Peyer's patch (tissue), 4 donors: ENCODE data around the gene UBTF. TPM values are rescaled to one million over a fixed set of nuclear protein-coding genes. Genes with fewer than 3 reads are reported as not detected.

Experiments
- DNase-seq, 3 donors: peaks; one replicate each; pipeline ENCODE4 v3.0.0-alpha.2; 2017 to 2019
- H3K27ac ChIP-seq, 4 donors: fragments of 200-600 bp; sonication (generic); one replicate each; pipeline ENCODE4 v1.5.1; 2016 to 2019
- H3K27me3 ChIP-seq, 2 donors: fragments of 200-600 bp; sonication (generic); one replicate each; pipeline ENCODE4 v1.5.1; 2019
- H3K36me3 ChIP-seq, 3 donors: fragments of 200-600 bp; sonication (generic); one replicate each; pipeline ENCODE4 v1.5.1; 2016 to 2019
- H3K4me1 ChIP-seq, 4 donors: fragments of 200-600 bp; sonication (generic); one replicate each; pipeline ENCODE4 v1.5.1; 2016 to 2019
- H3K4me3 ChIP-seq, 4 donors: fragments of 200-600 bp; sonication (generic); 1 replicate in 3 of 4; 2 replicates in 1 of 4; pipeline ENCODE4 v1.5.1; 2016 to 2019; ENCODE audit warnings: mild to moderate bottlenecking in 1 of 4
- H3K9me3 ChIP-seq, 4 donors: fragments of 200-600 bp; sonication (generic); one replicate each; pipeline ENCODE4 v1.5.1; 2016 to 2019; ENCODE audit warnings: mild to moderate bottlenecking in 1 of 4
- POLR2A ChIP-seq, 2 donors: fragments of 450-650 bp; IDR thresholded peaks; one replicate each; pipeline ENCODE4 v1.5.1; 2017; ENCODE audit warnings: antibody characterized with exemption in 2 of 2, mild to moderate bottlenecking in 2 of 2, moderate library complexity in 2 of 2
- total RNA-seq, 4 donors: library from RNA; depleted of rRNA; stranded (reverse); fragments of >200 nt; gene quantifications; one replicate each; pipeline ENCODE4 v1.1.0, GENCODE V29; 2016
- TF ChIP-seq, protein P1 (sequence below), 6 experiments: fragments of 450-650 bp in 4 of 6; fragments of 200-600 bp in 2 of 6; sonication (generic) in 1 of 6; IDR thresholded peaks; one replicate each; pipeline ENCODE4 v1.5.1; 2017 to 2019; ENCODE audit warnings: antibody characterized with exemption in 6 of 6, mild to moderate bottlenecking in 3 of 6, moderate library complexity in 1 of 6

UBTF gene
- total RNA-seq, 4 donors from 2014 or later = 58.4 to 167 (median 77.7) TPM

- no peaks in the 10 kb centered on the region for H3K27me3 ChIP-seq
- no peaks in the 10 kb centered on the region for H3K9me3 ChIP-seq
- no peak overlapping the region for H3K27ac ChIP-seq
- H3K36me3 ChIP-seq = peaks cover 0 to 24% (median 0%) of the 10 kb centered on the region in 3 donors
- peaks cover 0 to 8% (median 0%) of the 10 kb centered on the region in 4 donors for H3K4me1 ChIP-seq
- no peak for DNase-seq
- TF ChIP-seq, protein P1, sequence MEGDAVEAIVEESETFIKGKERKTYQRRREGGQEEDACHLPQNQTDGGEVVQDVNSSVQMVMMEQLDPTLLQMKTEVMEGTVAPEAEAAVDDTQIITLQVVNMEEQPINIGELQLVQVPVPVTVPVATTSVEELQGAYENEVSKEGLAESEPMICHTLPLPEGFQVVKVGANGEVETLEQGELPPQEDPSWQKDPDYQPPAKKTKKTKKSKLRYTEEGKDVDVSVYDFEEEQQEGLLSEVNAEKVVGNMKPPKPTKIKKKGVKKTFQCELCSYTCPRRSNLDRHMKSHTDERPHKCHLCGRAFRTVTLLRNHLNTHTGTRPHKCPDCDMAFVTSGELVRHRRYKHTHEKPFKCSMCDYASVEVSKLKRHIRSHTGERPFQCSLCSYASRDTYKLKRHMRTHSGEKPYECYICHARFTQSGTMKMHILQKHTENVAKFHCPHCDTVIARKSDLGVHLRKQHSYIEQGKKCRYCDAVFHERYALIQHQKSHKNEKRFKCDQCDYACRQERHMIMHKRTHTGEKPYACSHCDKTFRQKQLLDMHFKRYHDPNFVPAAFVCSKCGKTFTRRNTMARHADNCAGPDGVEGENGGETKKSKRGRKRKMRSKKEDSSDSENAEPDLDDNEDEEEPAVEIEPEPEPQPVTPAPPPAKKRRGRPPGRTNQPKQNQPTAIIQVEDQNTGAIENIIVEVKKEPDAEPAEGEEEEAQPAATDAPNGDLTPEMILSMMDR (IDR thresholded peaks at IDR 0.05) = no peak
- no peak for TF ChIP-seq POLR2A (IDR thresholded peaks at IDR 0.05)
- no peak overlapping the region for H3K4me3 ChIP-seq
Observed at GRCh38 chr17:44174427-44174826, 45.0 kb downstream of the UBTF start.

DNA sequence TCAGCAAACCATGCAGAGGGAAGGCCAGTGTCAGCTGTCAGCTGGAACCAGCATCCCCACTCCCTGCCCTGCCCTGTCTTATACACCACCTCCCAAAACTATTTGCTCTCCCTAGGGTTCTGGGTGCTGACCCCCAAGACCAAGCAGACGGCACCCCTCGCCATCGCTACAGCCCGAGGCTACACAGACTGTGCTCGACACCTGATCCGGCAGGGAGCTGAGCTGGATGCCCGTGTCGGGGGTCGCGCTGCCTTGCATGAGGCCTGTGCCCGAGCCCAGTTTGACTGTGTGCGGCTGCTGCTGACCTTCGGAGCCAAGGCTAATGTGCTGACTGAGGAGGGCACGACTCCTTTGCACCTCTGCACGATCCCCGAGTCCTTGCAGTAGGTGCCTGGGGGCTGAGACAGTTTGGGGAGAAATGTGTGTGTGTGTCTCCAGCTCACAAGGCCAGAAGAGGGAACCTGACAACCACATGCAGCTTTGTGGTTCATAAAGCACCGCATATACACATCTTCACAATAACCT is 47.5 kb downstream of the UBTF start:
- H3K27ac ChIP-seq = no peak overlapping the region
- no peaks in the 10 kb centered on the region for H3K27me3 ChIP-seq
- H3K9me3 ChIP-seq = no peaks in the 10 kb centered on the region
- H3K4me3 ChIP-seq = no peak overlapping the region
- peaks cover 0 to 16% (median 0%) of the 10 kb centered on the region in 4 donors for H3K4me1 ChIP-seq
- H3K36me3 ChIP-seq = peaks cover 0 to 8% (median 0%) of the 10 kb centered on the region in 3 donors
- TF ChIP-seq POLR2A (IDR thresholded peaks at IDR 0.05) = no peak
- TF ChIP-seq, protein P1 (IDR thresholded peaks at IDR 0.05) = no peak
- no peak for DNase-seq

- no peaks in the 10 kb centered on the region for H3K36me3 ChIP-seq
- no peak for DNase-seq
- TF ChIP-seq, protein P1 (IDR thresholded peaks at IDR 0.05) = no peak
- TF ChIP-seq POLR2A (IDR thresholded peaks at IDR 0.05) = no peak
- H3K27me3 ChIP-seq = no peaks in the 10 kb centered on the region
- H3K4me1 ChIP-seq = peaks cover 0 to 16% (median 0%) of the 10 kb centered on the region in 4 donors
- H3K9me3 ChIP-seq = no peaks in the 10 kb centered on the region
- peak within 1 kb of the TSS in 1 of 4 donors; percentile 36 for H3K4me3 ChIP-seq
- peak within 1 kb of the TSS in 1 of 4 donors; percentile 63 for H3K27ac ChIP-seq
Observed at GRCh38 chr17:44170499-44171201, 48.8 kb downstream of the UBTF start, which contains the start of gene ASB16. ASB16 (plus strand) TSS chr17:44170704; CDS start chr17:44170790, 86 bp downstream.

- no peaks in the 10 kb centered on the region for H3K27me3 ChIP-seq
- H3K9me3 ChIP-seq = no peaks in the 10 kb centered on the region
- peaks cover 0 to 16% (median 0%) of the 10 kb centered on the region in 4 donors for H3K4me1 ChIP-seq
- DNase-seq = no peak
- peak overlapping the region in 1 of 4 donors; percentile 63 for H3K27ac ChIP-seq
- no peak overlapping the region for H3K4me3 ChIP-seq
- no peaks in the 10 kb centered on the region for H3K36me3 ChIP-seq
- TF ChIP-seq, protein P1 (IDR thresholded peaks at IDR 0.05) = no peak
- no peak for TF ChIP-seq POLR2A (IDR thresholded peaks at IDR 0.05)
Observed at GRCh38 chr17:44170135-44170498, 49.4 kb downstream of the UBTF start.

DNA sequence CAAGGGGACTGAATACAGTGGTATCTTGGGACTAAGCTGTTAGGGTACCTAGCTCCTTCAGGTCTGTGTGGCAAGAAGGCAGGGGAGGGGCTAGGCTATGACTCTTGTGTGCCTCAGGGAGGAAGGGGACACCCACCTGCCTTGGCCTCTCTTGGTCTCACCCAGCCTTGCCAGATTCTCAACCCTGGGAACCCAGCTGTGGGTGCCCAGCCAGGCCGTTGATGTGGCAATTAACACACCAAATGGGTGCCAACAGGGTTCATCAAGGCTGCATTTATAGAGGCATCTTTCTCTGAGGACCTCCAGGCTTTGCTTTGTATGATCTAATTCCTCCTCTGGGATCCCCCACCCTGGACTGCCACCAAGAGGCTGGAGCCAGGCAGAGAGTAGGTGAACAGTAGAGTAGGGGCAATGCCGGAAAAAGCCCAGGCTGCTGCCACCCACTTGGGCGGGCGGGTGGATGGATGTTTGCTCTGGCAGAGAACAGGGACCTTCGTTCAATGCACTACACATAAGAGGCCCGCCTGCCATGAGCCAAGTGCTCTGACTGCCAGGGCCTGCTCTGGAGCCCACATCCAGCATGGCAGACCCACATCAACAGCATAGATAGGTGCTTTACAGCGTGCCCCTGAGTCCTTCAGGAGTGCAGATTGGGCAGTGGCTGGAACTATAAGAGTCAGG is 52.2 kb downstream of the UBTF start:
- DNase-seq = no peak
- no peaks in the 10 kb centered on the region for H3K36me3 ChIP-seq
- TF ChIP-seq, protein P1 (IDR thresholded peaks at IDR 0.05) = no peak
- no peak for TF ChIP-seq POLR2A (IDR thresholded peaks at IDR 0.05)
- H3K4me1 ChIP-seq = peaks cover 0 to 16% (median 0%) of the 10 kb centered on the region in 4 donors
- H3K27me3 ChIP-seq = no peaks in the 10 kb centered on the region
- H3K4me3 ChIP-seq = no peak overlapping the region
- H3K27ac ChIP-seq = no peak overlapping the region
- no peaks in the 10 kb centered on the region for H3K9me3 ChIP-seq
